H9 (cell line): ENCODE data around the gene TNFSF13B. TPM values are rescaled to one million over a fixed set of nuclear protein-coding genes. Genes with fewer than 3 reads are reported as not detected.

Experiments used
- DNase-seq: peaks from one replicate; pipeline ENCODE4 v3.0.0-alpha.2; 2017
- H2AFZ ChIP-seq: one replicate; pipeline ENCODE4 v1.6.1; 2013; ENCODE audit warnings: mild to moderate bottlenecking, low read length, control low read depth, moderate library complexity
- H2AK5ac ChIP-seq: 2 replicates; pipeline ENCODE4 v1.6.1; 2013; ENCODE audit warnings: low read length, control low read depth, mixed read lengths; ENCODE audit not compliant: insufficient read length
- H2BK120ac ChIP-seq: one replicate; pipeline ENCODE4 v1.6.1; 2013; ENCODE audit warnings: low read depth, mild to moderate bottlenecking, low read length, control low read depth, inconsistent platforms; ENCODE audit not compliant: poor library complexity, severe bottlenecking
- H2BK12ac ChIP-seq: 2 replicates; pipeline ENCODE4 v1.6.1; 2013; ENCODE audit warnings: low read length, control low read depth, mixed read lengths, low read depth; ENCODE audit not compliant: insufficient read length
- H2BK15ac ChIP-seq: 2 replicates; pipeline ENCODE4 v1.6.1; 2013; ENCODE audit warnings: low read depth, low read length, control low read depth
- H2BK20ac ChIP-seq: one replicate; pipeline ENCODE4 v1.6.1; 2013; ENCODE audit warnings: low read depth, mild to moderate bottlenecking, low read length, control low read depth, inconsistent platforms; ENCODE audit not compliant: poor library complexity, severe bottlenecking
- H2BK5ac ChIP-seq: 2 replicates; pipeline ENCODE4 v1.6.1; 2013; ENCODE audit warnings: low read length, control low read depth, mixed read lengths; ENCODE audit not compliant: insufficient read length
- H3K14ac ChIP-seq: 2 replicates; pipeline ENCODE4 v1.6.1; 2013; ENCODE audit warnings: low read length, control low read depth; ENCODE audit not compliant: insufficient read depth
- H3K18ac ChIP-seq: 2 replicates; pipeline ENCODE4 v1.6.1; 2013; ENCODE audit warnings: low read depth, mild to moderate bottlenecking, mixed read lengths, low read length, control low read depth; ENCODE audit not compliant: insufficient read length
- H3K23ac ChIP-seq: 2 replicates; pipeline ENCODE4 v1.6.1; 2013; ENCODE audit warnings: low read length, control low read depth, mixed read lengths, low read depth; ENCODE audit not compliant: insufficient read length
- H3K23me2 ChIP-seq: 2 replicates; pipeline ENCODE4 v1.6.1; 2013; ENCODE audit warnings: low read depth, mild to moderate bottlenecking, mixed read lengths, low read length, control low read depth; ENCODE audit not compliant: insufficient read length, poor library complexity, severe bottlenecking
- H3K27ac ChIP-seq: 2 replicates; pipeline ENCODE4 v1.5.1; 2013; ENCODE audit warnings: low read length, control low read depth, mixed read lengths, low read depth; ENCODE audit not compliant: insufficient read length
- H3K27me3 ChIP-seq: 2 replicates; pipeline ENCODE4 v1.6.1; 2013; ENCODE audit warnings: low read length, control low read depth, inconsistent platforms; ENCODE audit not compliant: insufficient read depth
- H3K4ac ChIP-seq: 2 replicates; pipeline ENCODE4 v1.6.1; 2013; ENCODE audit warnings: low read depth, mild to moderate bottlenecking, control low read depth, inconsistent platforms, low read length, moderate library complexity
- H3K4me1 ChIP-seq: 2 replicates; pipeline ENCODE4 v1.6.1; 2013; ENCODE audit warnings: low read length, control low read depth, inconsistent platforms; ENCODE audit not compliant: insufficient read depth
- H3K4me2 ChIP-seq: 2 replicates; pipeline ENCODE4 v1.6.1; 2013; ENCODE audit warnings: low read length, control low read depth, mixed read lengths; ENCODE audit not compliant: insufficient read length, insufficient read depth
- H3K56ac ChIP-seq: 2 replicates; pipeline ENCODE4 v1.6.1; 2013; ENCODE audit warnings: low read depth, mild to moderate bottlenecking, mixed read lengths, low read length, control low read depth; ENCODE audit not compliant: insufficient read length
- H3K79me1 ChIP-seq: 2 replicates; pipeline ENCODE4 v1.6.1; 2013; ENCODE audit warnings: low read depth, mild to moderate bottlenecking, moderate library complexity, low read length, control low read depth, inconsistent platforms; ENCODE audit not compliant: insufficient read depth, poor library complexity, severe bottlenecking
- H3K79me2 ChIP-seq: 2 replicates; pipeline ENCODE4 v1.6.1; 2013; ENCODE audit warnings: low read length, control low read depth, inconsistent platforms; ENCODE audit not compliant: insufficient read depth
- H3K9ac ChIP-seq: 2 replicates; pipeline ENCODE4 v1.6.1; 2013; ENCODE audit warnings: low read length, control low read depth, mixed read lengths; ENCODE audit not compliant: insufficient read length; ENCODE audit errors: extremely low read depth
- H3K9me3 ChIP-seq: one replicate; pipeline ENCODE4 v1.6.1; 2013; ENCODE audit warnings: low read depth, low read length, inconsistent platforms; ENCODE audit not compliant: control insufficient read depth
- H3T11ph ChIP-seq: one replicate; pipeline ENCODE4 v1.6.1; 2013; ENCODE audit warnings: mild to moderate bottlenecking, low read length, control low read depth, inconsistent platforms
- H4K20me1 ChIP-seq: one replicate; pipeline ENCODE4 v1.6.1; 2013; ENCODE audit not compliant: control insufficient read depth, insufficient read length, insufficient read depth
- H4K5ac ChIP-seq: 2 replicates; pipeline ENCODE4 v1.6.1; 2013; ENCODE audit warnings: low read depth, mild to moderate bottlenecking, mixed read lengths, low read length, control low read depth; ENCODE audit not compliant: insufficient read length
- H4K8ac ChIP-seq: replicated peaks from 2 replicates; pipeline ENCODE4 v1.6.1; 2013; ENCODE audit warnings: low read length, control low read depth, mixed read lengths, low read depth; ENCODE audit not compliant: insufficient read length
- H4K91ac ChIP-seq: 2 replicates; pipeline ENCODE4 v1.6.1; 2013; ENCODE audit warnings: low read depth, mild to moderate bottlenecking, moderate library complexity, mixed read lengths, low read length, control low read depth; ENCODE audit not compliant: insufficient read length
- H3K27ac Mint-ChIP-seq, 3 experiments: 2 replicates in 2 of 3; 3 replicates in 1 of 3; pipeline ENCODE4 v1.8.0; 2020 to 2021; ENCODE audit warnings: mixed read lengths in 3 of 3, mild to moderate bottlenecking in 1 of 3, moderate library complexity in 1 of 3
- H3K27me3 Mint-ChIP-seq: 2 replicates; pipeline ENCODE4 v1.8.0; 2021; ENCODE audit warnings: low read depth, mild to moderate bottlenecking, moderate library complexity, mixed read lengths
- H3K36me3 Mint-ChIP-seq, 3 experiments: 2 replicates in 2 of 3; 3 replicates in 1 of 3; pipeline ENCODE4 v1.8.0; 2020 to 2021; ENCODE audit warnings: low read depth in 3 of 3, mixed read lengths in 3 of 3; ENCODE audit not compliant: insufficient read depth in 1 of 3
- H3K4me1 Mint-ChIP-seq, 2 experiments: 2 replicates each; pipeline ENCODE4 v1.8.0; 2020; ENCODE audit warnings: mixed read lengths in 2 of 2
- H3K4me3 Mint-ChIP-seq, 2 experiments: 2 replicates in 1 of 2; 3 replicates in 1 of 2; pipeline ENCODE4 v1.8.0; 2020 to 2021; ENCODE audit warnings: mild to moderate bottlenecking in 2 of 2, mixed read lengths in 2 of 2, moderate library complexity in 1 of 2
- H3K9me3 Mint-ChIP-seq, 2 experiments: 2 replicates in 1 of 2; 3 replicates in 1 of 2; pipeline ENCODE4 v1.8.0; 2020; ENCODE audit warnings: mild to moderate bottlenecking in 2 of 2, mixed read lengths in 2 of 2, moderate library complexity in 1 of 2
- CTCF ChIP-seq: fragments of 200-600 bp; sonication (generic); conservative IDR thresholded peaks from 3 replicates; pipeline ENCODE4 v1.8.0; 2021; ENCODE audit warnings: antibody characterized with exemption, mild to moderate bottlenecking
- WGBS: extraction: QIAGEN DNeasy Blood & Tissue Kit; methylation state at CpG from one replicate; pipeline ENCODE4 v1.1.7; 2013; ENCODE audit warnings: missing lambda C conversion rate, low lambda C conversion rate, mixed read lengths; ENCODE audit not compliant: insufficient read length; ENCODE audit errors: extremely low coverage; 5-methylcytosine and 5-hydroxymethylcytosine counted together
- total RNA-seq: library from RNA; stranded (reverse); gene quantifications from 2 replicates; pipeline ENCODE4 v1.2.1, GENCODE V29; 2021

The TNFSF13B gene
- total RNA-seq, 1 experiment from 2014 or later, result 0.31 TPM

DNA sequence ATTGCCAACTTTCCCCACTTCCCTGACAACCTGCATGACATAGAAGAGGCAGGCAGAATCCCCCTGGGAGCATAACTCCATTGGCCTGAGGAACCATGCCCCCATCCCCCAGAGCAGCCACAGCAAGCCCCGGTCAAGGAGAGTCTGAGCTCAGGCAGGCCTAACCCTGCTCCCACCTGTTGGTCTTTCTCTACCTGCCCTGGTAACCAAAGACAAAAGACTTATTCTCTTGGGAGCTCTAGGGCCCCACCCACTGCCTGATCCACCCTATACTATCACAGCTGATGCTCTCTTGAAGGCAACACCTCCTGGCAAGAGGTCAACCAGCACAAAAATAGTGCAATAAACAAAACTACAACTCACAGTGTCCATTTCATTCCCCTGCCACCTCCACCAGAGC is 59.3 kb downstream of the TNFSF13B start:
- no peak overlapping the region for H2AK5ac ChIP-seq
- H4K20me1 ChIP-seq, result no peaks in the 10 kb centered on the region
- no peak for TF ChIP-seq CTCF
- H2AFZ ChIP-seq, result no peak overlapping the region
- H3K23ac ChIP-seq, result no peak overlapping the region
- H3K9ac ChIP-seq, result no peak overlapping the region
- H4K5ac ChIP-seq, result no peak overlapping the region
- no peaks in the 10 kb centered on the region for H3K9me3 ChIP-seq
- no peak overlapping the region for H4K91ac ChIP-seq
- H2BK5ac ChIP-seq, result no peak overlapping the region
- H3K4ac ChIP-seq, result no peak overlapping the region
- no CpG with 5 or more reads among the region's 1 CpG for WGBS
- H4K8ac ChIP-seq, result no peak overlapping the region
- H3K4me2 ChIP-seq, result no peak overlapping the region
- H2BK12ac ChIP-seq, result no peak overlapping the region
- no peak overlapping the region for H3K56ac ChIP-seq
- H3K79me2 ChIP-seq, result no peaks in the 10 kb centered on the region
- peaks cover 34 to 48% of the 10 kb centered on the region in 2 experiments for H3K4me1 Mint-ChIP-seq
- no peak overlapping the region for H3K18ac ChIP-seq
- H3K27ac Mint-ChIP-seq, result peak overlapping the region in 1 of 3 experiments; percentile 7; a peak in 1 of 7 replicates
- H3K79me1 ChIP-seq, result no peaks in the 10 kb centered on the region
- no peak overlapping the region for H2BK120ac ChIP-seq
- no peak overlapping the region for H2BK15ac ChIP-seq
- peaks cover 1 to 5% of the 10 kb centered on the region in 2 experiments; a peak in 2 of 5 replicates for H3K9me3 Mint-ChIP-seq
- no peak overlapping the region for H3K27ac ChIP-seq
- no peak for DNase-seq
- H3K4me1 ChIP-seq, result peaks cover 4% of the 10 kb centered on the region; the same call in 1 of the 2 replicates
- H3T11ph ChIP-seq, result no peak overlapping the region
- no peak overlapping the region for H2BK20ac ChIP-seq
- H3K36me3 Mint-ChIP-seq, result 0 out of 7 replicates have a peak, but pooled peaks cover 0 to 2% (median 0%) of the 10 kb centered on the region in 3 experiments
- H3K4me3 Mint-ChIP-seq, result no peak overlapping the region
- H3K27me3 ChIP-seq, result no peaks in the 10 kb centered on the region
- no peak overlapping the region for H3K14ac ChIP-seq
- no peaks in the 10 kb centered on the region for H3K23me2 ChIP-seq
- H3K27me3 Mint-ChIP-seq, result no peaks in the 10 kb centered on the region; the same call in none of the 2 replicates
